GM13977 (cell line): Measurements from ENCODE around the gene IMPDH1.

Source experiments
- DNase-seq: peaks from one replicate; pipeline ENCODE4 v3.0.0; 2012; ENCODE audit warnings: low spot score
- CTCF ChIP-seq: IDR thresholded peaks from 2 replicates; pipeline ENCODE4 v1.5.1; 2012; ENCODE audit warnings: mild to moderate bottlenecking, control low read depth; ENCODE audit not compliant: insufficient read depth; ENCODE audit errors: extremely low read depth, missing control alignments
- in situ Hi-C: fragments of 300-500 bp; cut with MboI; formaldehyde crosslinking; loops from one replicate; pipeline ENCODE4 v1.12.0; 2022; ENCODE audit warnings: low sequenced_read_pairs, low pct_unique_long_range_greater_than_20kb, mixed read lengths, inconsistent platforms; ENCODE audit not compliant: unreplicated experiment

Gene IMPDH1

GRCh38 chr7:128359336-128359735 is 50.4 kb downstream of the IMPDH1 start:
- peak; percentile 16 for DNase-seq
- in situ Hi-C loops: no loop called here
- no peak for TF ChIP-seq CTCF

GRCh38 chr7:128358233-128358632 is 51.5 kb downstream of the IMPDH1 start:
- no peak for TF ChIP-seq CTCF
- in situ Hi-C loops: no loop called here
- DNase-seq: peak; percentile 15

- TF ChIP-seq CTCF: no peak
- in situ Hi-C loops: no loop called here
- no peak for DNase-seq
Observed at GRCh38 chr7:128357217-128357613, 52.6 kb downstream of the IMPDH1 start.

GRCh38 chr7:128356546-128357216 is 53.1 kb downstream of the IMPDH1 start:
- no peak for TF ChIP-seq CTCF
- no peak for DNase-seq
- in situ Hi-C loops: no loop called here

- in situ Hi-C loops: no loop called here
- TF ChIP-seq CTCF: no peak
- DNase-seq: no peak
Observed at GRCh38 chr7:128353610-128354009, 56.2 kb downstream of the IMPDH1 start.

- in situ Hi-C loops: no loop called here
- no peak for TF ChIP-seq CTCF
- no peak for DNase-seq
Observed at GRCh38 chr7:128353189-128353588, 56.6 kb downstream of the IMPDH1 start.
